Measurements from ENCODE around the gene TRPV5. TPM values are rescaled to one million over a fixed set of nuclear protein-coding genes. Genes with fewer than 3 reads are reported as not detected.

TRPV5 gene
- total RNA-seq, 3 donors from 2014 or later (not counting 1 experiment from before 2014, with no cell fraction given), result not detected

DNA sequence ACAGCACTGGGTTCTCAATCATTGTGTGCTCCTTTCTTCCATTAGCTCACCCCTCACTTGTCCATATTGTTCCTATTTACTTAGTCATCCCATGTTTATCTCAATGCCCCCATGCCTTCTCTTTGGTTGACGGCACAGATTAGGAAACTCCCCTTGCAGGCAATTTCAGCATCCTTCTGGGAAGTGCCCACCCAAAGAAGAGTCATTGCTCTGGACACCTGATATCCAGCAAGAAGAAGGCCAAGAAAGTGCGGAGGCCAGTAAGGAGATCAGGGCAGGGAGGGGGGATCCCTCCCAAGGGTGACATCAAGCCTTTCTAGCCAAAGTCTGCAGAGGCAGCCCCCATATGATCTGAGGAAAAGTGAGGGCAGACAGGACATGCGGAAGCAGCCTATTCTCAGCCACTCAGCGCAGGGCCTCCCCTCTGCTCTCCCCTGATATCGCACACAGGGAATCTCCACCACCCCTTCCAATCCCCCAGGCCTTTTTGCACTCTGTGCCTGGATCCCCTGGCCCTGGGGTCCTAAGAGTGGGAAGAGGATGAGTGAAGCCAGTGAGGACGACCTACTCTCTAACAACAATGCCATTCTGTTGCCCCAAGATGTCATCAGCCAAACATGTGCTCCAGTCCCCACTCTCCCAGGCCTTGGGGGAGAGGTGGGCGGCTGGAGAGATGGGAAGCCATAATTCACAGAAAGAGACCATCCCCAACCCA lies 49.8 kb downstream of the TRPV5 start:
- 90% methylated on average over 6 of the region's 7 CpGs for WGBS (ENCODE audit: insufficient coverage)
- peaks cover 16 to 22% of the 10 kb centered on the region in 2 donors for H3K27me3 Mint-ChIP-seq (ENCODE audit: low read depth in 2 of 2)

DNA sequence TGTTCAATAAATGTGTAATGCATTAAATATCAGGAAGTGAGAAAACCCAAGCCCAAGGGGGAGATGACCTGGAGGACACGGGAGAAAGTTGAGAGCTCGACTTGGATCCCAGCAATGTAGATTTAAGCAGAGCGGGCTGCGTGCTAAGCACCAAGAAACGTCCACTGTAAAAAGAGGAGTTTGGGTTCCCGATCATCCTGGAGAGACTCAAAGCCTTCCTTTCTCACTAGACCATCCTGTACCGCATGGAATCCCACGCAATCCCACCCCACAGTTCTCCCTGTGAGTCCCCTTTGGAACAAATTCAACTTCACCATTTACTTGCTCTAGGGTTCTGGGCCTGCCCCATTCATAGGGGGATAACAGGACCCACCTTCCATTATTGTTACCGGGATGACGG lies 50.4 kb downstream of the TRPV5 start:
- H3K27ac ChIP-seq (ENCODE audit: low read length), result no peak overlapping the region
- H3K36me3 Mint-ChIP-seq, result no peaks in the 10 kb centered on the region
- H3K27ac Mint-ChIP-seq, result no peak overlapping the region
- intact Hi-C loops (cut with micrococcal nuclease), result no loop called here
- H3K36me3 ChIP-seq (ENCODE audit: control insufficient read depth, insufficient read depth, low read length), result no peaks in the 10 kb centered on the region
- no peaks in the 10 kb centered on the region for H3K4me1 ChIP-seq (ENCODE audit: control insufficient read depth, insufficient read depth, low read length)
- DNase-seq (no peak), ATAC-seq (no peak)
- peaks cover 16 to 22% of the 10 kb centered on the region in 2 donors for H3K27me3 Mint-ChIP-seq (ENCODE audit: low read depth in 2 of 2)
- TF ChIP-seq, protein P1, sequence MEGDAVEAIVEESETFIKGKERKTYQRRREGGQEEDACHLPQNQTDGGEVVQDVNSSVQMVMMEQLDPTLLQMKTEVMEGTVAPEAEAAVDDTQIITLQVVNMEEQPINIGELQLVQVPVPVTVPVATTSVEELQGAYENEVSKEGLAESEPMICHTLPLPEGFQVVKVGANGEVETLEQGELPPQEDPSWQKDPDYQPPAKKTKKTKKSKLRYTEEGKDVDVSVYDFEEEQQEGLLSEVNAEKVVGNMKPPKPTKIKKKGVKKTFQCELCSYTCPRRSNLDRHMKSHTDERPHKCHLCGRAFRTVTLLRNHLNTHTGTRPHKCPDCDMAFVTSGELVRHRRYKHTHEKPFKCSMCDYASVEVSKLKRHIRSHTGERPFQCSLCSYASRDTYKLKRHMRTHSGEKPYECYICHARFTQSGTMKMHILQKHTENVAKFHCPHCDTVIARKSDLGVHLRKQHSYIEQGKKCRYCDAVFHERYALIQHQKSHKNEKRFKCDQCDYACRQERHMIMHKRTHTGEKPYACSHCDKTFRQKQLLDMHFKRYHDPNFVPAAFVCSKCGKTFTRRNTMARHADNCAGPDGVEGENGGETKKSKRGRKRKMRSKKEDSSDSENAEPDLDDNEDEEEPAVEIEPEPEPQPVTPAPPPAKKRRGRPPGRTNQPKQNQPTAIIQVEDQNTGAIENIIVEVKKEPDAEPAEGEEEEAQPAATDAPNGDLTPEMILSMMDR (IDR thresholded peaks at IDR 0.05), result no peak
- H3K27me3 ChIP-seq (ENCODE audit: control insufficient read depth, insufficient read depth, low read length), result no peaks in the 10 kb centered on the region
- no peak overlapping the region for H3K4me3 ChIP-seq (ENCODE audit: low read length)
- no peaks in the 10 kb centered on the region for H3K9me3 ChIP-seq (ENCODE audit: control insufficient read depth, insufficient read depth, low read length)
- no peaks in the 10 kb centered on the region for H3K4me1 Mint-ChIP-seq
- 84% methylated on average over 10 of the region's 10 CpGs for WGBS (ENCODE audit: insufficient coverage)
- H3K9me3 Mint-ChIP-seq, result no peaks in the 10 kb centered on the region
- H3K4me3 Mint-ChIP-seq, result no peak overlapping the region

More for the DNA sequence above, 49.8 kb downstream of the TRPV5 start:
- H3K27ac ChIP-seq (ENCODE audit: low read length), result no peak overlapping the region
- intact Hi-C loops (cut with micrococcal nuclease), result no loop called here
- no peaks in the 10 kb centered on the region for H3K27me3 ChIP-seq (ENCODE audit: control insufficient read depth, insufficient read depth, low read length)
- no peaks in the 10 kb centered on the region for H3K9me3 Mint-ChIP-seq
- DNase-seq, result no peak
- no peak overlapping the region for H3K4me3 ChIP-seq (ENCODE audit: low read length)
- no peaks in the 10 kb centered on the region for H3K36me3 Mint-ChIP-seq
- TF ChIP-seq, protein P1 (IDR thresholded peaks at IDR 0.05), result no peak
- no peaks in the 10 kb centered on the region for H3K36me3 ChIP-seq (ENCODE audit: control insufficient read depth, insufficient read depth, low read length)
- no peak overlapping the region for H3K27ac Mint-ChIP-seq
- no peak for ATAC-seq
- no peak overlapping the region for H3K4me3 Mint-ChIP-seq
- H3K4me1 Mint-ChIP-seq, result no peaks in the 10 kb centered on the region
- no peaks in the 10 kb centered on the region for H3K9me3 ChIP-seq (ENCODE audit: control insufficient read depth, insufficient read depth, low read length)
- H3K4me1 ChIP-seq (ENCODE audit: control insufficient read depth, insufficient read depth, low read length), result no peaks in the 10 kb centered on the region

DNA sequence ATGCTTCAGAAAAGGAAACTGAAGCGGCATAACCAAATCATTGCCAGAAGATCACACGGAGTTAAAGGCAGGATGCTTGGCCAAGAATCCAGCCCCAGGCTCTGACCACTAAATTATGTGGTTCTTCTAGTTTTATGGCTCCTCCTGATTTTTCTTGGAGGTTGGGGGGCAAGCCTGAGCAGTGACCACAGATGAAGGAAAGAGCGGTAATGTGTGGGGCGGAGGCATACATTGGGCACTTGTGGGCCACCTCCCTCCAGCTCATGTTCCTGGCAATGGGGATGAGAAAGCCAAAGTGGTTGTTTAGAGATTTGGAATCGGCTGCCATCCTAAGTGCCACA lies 51.2 kb downstream of the TRPV5 start:
- Histone ChIP-seq H3K9me3 (ENCODE audit: control insufficient read depth, insufficient read depth, low read length) (no peaks in the 10 kb centered on the region), H3K27me3 (ENCODE audit: control insufficient read depth, insufficient read depth, low read length) (no peaks in the 10 kb centered on the region), H3K36me3 (ENCODE audit: control insufficient read depth, insufficient read depth, low read length) (no peaks in the 10 kb centered on the region), H3K27ac (ENCODE audit: low read length) (no peak overlapping the region), H3K4me1 (ENCODE audit: control insufficient read depth, insufficient read depth, low read length) (no peaks in the 10 kb centered on the region), H3K4me3 (ENCODE audit: low read length) (no peak overlapping the region)
- ATAC-seq, result no peak
- no peak for DNase-seq
- intact Hi-C loops (cut with micrococcal nuclease), result no loop called here
- H3K27ac Mint-ChIP-seq, result no peak overlapping the region
- TF ChIP-seq, protein P1 (IDR thresholded peaks at IDR 0.05), result no peak
- no peaks in the 10 kb centered on the region for H3K9me3 Mint-ChIP-seq
- H3K4me1 Mint-ChIP-seq, result no peaks in the 10 kb centered on the region
- H3K36me3 Mint-ChIP-seq, result no peaks in the 10 kb centered on the region
- peaks cover 19 to 22% of the 10 kb centered on the region in 2 donors for H3K27me3 Mint-ChIP-seq (ENCODE audit: low read depth in 2 of 2)
- no peak overlapping the region for H3K4me3 Mint-ChIP-seq
- 88% methylated on average over 5 of the region's 5 CpGs for WGBS (ENCODE audit: insufficient coverage)

All from natural killer cell (primary cell).